GM12873 (cell line): ENCODE measurements around the gene RGS5.

ENCODE experiments used
- TF ChIP-seq, protein P1 (sequence below): IDR thresholded peaks from 2 replicates; pipeline ENCODE4 v1.5.1; 2012; ENCODE audit warnings: low read depth, mild to moderate bottlenecking, moderate library complexity, low read length, control low read depth; ENCODE audit not compliant: insufficient read depth; ENCODE audit errors: missing control alignments

The RGS5 gene

DNA sequence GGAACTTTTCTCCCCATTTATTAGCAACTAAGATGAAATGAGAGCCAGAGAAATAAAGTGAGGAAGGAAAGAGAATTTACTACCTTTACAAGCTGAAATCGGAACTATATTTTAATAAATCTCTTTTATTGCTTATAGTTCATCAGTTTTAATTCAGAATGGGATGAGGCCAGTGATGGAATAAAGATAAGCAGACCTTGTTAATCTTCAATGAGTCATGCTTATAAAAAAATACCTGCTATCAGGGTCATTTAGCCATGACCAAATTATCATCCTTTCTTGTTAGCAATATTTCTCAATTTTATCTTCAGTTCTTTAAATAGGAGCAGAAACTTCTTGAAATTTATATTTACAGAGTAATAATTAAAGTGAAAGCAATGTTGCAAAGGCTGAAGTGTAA lies 107.5 kb downstream of the RGS5 start:
- TF ChIP-seq, protein P1, sequence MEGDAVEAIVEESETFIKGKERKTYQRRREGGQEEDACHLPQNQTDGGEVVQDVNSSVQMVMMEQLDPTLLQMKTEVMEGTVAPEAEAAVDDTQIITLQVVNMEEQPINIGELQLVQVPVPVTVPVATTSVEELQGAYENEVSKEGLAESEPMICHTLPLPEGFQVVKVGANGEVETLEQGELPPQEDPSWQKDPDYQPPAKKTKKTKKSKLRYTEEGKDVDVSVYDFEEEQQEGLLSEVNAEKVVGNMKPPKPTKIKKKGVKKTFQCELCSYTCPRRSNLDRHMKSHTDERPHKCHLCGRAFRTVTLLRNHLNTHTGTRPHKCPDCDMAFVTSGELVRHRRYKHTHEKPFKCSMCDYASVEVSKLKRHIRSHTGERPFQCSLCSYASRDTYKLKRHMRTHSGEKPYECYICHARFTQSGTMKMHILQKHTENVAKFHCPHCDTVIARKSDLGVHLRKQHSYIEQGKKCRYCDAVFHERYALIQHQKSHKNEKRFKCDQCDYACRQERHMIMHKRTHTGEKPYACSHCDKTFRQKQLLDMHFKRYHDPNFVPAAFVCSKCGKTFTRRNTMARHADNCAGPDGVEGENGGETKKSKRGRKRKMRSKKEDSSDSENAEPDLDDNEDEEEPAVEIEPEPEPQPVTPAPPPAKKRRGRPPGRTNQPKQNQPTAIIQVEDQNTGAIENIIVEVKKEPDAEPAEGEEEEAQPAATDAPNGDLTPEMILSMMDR = no peak

DNA sequence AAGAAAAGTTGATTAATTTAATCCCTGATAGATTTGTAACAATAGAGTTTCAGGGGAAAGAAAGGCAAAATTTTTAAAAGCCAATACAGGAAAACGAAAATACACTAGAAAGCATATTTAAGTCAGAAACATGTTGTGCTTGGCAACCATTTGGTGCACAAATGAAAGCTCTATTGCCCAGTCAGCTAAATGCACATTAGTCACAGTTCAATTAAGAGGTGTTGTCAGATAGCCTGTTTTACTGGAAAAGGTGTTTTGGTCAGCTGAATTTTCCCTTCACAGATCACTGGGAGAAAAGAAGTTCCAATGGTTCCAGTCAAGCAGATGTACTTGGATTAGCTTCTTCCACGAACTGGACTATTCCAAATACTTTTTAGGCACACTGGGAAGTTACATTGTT lies 108.1 kb downstream of the RGS5 start:
- TF ChIP-seq, protein P1 = no peak

DNA sequence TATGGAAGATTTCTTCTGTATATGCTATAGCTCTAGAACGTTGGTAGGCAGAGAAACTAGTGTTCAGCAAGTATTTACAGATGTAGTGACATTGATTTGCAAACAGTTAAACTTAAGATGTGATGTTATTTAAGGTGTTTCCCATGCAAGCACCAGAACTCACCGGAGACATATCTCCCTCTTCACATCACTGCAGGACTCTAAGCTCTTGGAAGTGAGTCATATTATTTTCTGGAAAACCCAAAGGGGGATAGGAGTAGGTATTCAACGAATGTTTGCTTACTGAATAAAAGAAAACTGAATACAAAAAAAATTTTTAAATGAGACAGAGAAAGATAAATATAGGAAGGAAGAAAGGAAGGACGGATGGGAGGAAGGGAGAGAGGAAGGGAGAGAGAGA lies 108.5 kb downstream of the RGS5 start:
- TF ChIP-seq, protein P1 = no peak

DNA sequence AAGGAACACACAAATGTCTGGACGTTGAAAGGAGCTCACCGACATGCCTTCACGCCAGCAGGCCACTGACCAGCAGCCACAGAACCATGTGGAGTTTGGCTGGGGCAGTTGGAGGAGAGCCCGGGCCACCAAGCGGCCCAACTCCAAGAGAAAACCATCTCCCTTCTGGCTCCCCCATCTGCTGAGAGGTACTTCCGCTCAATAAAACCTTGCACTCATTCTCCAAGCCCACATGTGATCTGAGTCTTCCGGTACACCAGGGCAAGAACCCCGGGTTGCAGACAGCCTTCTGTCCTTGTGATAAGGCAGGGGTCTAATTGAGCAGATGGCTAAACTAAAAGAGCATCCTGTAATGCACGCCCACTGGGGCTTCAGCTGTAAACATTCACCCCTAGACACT lies 109.1 kb downstream of the RGS5 start:
- TF ChIP-seq, protein P1 = no peak

DNA sequence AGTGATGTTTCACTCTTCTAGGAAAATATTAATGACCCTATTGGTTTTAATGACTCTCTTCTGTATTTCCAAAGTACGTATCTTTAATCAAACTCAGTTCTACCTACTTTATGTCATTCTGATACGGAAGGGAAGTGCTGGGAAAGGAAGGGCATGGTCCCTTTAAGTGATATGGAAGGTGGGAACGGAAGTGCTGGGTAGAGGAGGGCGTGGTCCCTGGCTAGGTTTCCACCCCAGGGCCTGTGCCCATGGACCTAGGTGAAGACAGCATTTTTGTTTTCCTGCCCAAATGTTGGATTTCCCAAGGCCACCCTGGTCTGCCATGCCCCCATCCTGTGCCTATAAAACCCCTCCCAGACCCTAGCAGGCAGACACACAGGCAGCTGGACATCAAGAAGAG lies 109.5 kb downstream of the RGS5 start:
- TF ChIP-seq, protein P1 = no peak
